GM19238 (cell line): ENCODE measurements around the gene CST3.
"Not testable (repeated sequence)": the region's sequence is repeated elsewhere in the genome, so short reads cannot be mapped to it uniquely, and the experiment has no call there.

Experiments used
- DNase-seq: peaks from one replicate; pipeline ENCODE4 v3.0.0; 2011; ENCODE audit warnings: low spot score; ENCODE audit not compliant: insufficient read length

CST3 gene, protein sequence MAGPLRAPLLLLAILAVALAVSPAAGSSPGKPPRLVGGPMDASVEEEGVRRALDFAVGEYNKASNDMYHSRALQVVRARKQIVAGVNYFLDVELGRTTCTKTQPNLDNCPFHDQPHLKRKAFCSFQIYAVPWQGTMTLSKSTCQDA

DNA sequence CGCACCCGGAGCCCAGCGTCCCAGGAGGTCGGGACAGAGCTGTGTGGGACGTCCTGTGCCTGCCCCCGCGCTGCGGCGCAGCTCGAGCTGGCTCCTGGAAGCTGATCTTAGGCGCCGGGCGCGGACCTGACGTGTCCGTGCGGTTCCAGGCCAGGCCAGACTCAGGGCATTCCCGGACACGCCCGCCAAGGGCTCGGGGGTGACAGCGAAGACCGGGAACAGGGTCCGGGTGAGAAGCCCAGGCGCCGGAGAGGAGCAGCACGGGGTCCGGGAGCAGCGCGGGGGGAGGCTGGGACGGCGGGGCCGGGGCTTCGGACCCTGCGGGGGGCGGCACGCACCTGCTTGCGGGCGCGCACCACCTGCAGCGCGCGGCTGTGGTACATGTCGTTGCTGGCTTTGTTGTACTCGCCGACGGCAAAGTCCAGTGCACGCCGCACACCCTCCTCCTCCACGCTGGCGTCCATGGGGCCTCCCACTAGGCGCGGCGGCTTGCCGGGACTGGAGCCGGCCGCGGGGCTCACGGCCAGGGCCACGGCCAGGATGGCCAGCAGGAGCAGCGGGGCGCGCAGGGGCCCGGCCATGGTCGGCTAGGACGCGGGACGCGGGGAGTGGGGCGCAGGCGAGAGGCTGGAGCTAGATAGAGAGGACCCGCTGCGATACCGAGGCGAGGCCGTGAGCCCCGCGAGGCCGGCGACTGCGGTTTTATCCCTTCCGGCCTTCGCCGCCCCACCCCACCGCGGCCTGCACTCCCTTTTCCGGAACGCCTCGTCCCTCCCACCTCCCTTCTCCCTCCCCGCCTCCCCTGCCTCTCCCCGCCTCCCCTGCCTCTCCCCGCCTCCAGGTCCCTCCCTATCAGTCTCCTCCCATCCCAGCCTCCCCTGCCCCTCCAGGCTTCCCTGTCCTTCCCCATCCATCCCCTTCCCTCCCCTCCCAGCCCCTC, at the start of gene CST3:
CST3 (minus strand) TSS at position 674 of the 940 bp plus-strand sequence; CDS start at position 581, 93 bp downstream.
- peak; percentile 68 for DNase-seq

- DNase-seq = no peak
Observed at GRCh38 chr20:23686046-23686750, 48.4 kb upstream of the CST3 start.

DNA sequence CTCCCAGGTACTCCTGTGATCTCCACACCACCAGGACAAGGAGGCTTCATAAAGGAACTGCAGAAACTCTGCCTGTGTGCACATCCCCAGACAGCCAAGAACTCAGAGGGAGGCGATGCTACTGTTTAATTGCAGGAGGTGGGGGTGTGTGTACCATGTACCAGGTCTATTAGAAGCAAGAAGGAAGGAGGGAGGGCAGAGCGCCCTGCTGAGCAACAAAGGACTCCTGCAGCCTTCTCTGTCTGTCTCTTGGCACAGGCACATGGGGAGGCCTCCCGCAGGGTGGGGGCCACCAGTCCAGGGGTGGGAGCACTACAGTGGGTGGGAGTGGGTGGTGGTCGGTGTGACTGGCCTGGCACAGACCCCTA, 47.8 kb upstream of the CST3 start:
- DNase-seq = not testable (repeated sequence)

DNA sequence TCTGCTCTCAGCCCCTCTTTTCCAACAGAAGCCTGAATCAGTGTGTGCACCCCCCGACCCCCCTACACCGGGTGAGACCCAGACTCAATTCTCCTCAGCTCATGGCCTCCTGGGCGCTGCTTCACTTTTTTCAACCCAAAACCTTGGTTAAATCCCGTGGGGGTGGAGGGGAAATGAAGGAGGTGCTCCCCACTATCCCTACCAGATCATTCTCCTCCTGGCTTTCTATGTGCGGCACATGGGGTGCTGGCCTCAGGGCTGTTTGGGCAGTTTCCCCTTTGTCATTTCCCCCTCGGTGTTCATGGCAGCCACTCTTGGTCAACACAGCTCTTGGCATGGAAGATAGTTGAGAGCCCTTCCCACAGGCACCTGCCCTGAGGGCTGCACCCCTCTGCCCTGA, 46.5 kb upstream of the CST3 start:
- DNase-seq = no peak

- DNase-seq = no peak
Observed at GRCh38 chr20:23683807-23684206, 46.1 kb upstream of the CST3 start.

DNA sequence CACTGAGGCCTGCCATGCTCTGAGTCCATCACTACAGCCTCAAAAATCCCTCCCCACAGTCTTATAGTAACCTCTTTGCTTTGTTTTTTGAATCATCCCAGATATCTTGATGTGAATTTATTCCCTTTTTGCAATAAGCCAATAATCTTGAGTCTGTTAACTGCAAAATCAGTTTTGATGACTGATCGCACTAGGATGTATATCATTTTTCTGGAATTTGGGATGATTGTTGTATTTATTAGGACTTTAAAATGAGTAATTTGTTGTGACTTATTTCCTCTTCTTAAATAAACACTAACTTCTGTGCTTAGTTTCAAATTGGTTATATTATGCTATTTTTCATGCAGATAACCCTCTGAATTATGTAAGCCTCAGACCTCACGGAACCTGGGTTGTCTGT, 45.5 kb upstream of the CST3 start:
- DNase-seq = no peak

DNA sequence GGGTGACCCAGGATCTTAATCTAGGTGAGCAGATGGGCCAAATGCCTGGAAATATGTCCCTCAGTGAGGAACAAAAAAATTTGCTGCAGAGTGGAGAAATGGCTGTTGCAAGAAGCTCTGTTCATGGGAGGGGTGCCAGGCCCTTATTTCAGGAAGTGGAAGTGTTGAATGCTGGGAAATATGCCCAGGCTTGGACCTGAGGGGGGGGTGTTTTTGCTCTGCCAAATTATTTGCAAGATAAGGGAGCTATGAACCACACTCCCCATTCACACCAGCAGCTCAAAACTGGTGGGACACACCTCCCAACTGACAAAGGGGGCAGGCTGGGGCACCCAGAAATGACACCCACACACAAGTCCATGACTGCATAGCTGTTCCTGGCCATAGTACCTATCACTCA, 42.4 kb upstream of the CST3 start:
- no peak for DNase-seq

DNA sequence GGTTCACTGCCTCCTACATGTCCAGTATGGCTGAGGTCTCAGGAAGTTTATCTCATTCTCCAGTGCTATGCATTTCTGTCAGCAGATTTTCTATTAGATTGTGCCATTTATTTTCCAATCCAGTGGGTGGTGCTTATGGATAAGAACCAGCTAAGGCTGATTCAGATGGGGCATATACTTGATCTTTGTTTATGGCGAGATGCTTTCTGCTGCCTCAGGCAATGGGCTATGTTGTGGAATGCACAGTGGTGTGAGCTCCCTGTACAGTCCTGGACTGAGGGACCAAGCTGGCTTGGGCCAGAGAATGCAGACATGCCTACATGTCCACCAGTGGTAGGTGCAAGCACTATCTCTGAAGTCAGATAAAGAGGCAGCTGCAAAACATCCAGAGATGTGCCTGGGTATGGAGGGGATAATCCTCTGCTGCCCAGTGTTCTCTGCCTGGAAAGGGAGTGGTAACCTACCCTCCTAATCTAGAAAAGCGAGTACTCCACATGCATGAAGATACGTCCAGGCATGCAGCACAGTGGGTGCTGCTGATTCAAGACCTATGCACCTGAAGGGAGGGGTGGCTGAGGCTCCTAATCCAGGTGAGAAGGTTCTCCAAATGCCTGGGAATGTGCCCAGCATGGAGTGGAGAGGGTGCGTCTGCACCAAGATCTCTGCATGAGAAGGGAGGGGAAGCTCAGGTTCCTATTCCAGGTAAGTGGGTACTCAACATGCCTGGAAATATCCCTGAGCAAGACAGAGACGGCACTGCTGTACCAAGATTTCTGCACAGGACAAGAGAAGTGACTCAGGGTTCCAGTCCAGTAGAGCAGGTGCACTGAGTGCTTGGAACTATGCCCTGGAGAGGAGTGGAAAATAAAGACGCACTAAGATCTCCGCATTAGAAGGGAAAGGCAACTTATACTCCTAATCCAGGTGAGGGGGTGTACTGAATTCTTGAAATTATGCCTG, 41.7 kb upstream of the CST3 start:
- DNase-seq = no peak

DNA sequence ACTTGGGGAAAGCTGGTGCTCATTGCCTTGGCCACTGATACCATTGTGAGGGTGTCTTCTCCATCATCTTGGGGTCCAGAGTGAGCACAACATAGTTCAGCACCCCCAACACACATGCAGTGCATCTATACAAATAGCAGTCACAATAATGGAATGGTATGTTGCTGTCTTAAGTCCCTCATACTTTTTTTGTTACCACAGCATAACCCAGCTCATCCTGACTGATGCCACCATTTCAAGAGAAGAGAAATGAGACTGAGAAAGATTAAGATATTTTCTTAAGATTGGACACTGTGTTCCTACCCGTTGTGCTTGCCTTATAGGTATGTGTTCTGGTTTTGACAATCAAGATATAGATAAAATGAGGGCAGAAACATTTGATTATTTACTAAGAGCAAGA, 35.5 kb upstream of the CST3 start:
- no peak for DNase-seq

- DNase-seq = no peak
Observed at GRCh38 chr20:23672158-23672557, 34.4 kb upstream of the CST3 start.

DNA sequence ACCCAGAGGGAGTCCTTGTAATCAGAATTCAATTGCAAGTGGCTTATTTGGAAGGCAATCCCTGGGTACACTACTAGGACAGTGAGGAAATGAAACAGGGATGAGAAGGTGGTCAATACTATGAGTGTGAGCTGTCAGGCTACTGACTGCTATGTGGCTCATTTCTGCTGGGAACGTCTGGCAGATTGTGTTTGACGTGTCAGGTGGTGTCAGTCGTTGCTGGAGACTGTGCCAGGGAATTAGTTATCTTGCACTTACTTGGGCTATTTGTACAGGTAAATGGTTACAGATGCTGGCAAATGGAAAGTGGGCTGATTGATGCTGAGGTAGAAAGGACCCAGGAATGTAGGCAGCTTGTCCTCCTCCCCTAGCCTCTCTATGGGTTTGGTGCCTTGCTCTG, 33.7 kb upstream of the CST3 start:
- no peak for DNase-seq

- DNase-seq = no peak
Observed at GRCh38 chr20:23670361-23670760, 32.6 kb upstream of the CST3 start.

DNA sequence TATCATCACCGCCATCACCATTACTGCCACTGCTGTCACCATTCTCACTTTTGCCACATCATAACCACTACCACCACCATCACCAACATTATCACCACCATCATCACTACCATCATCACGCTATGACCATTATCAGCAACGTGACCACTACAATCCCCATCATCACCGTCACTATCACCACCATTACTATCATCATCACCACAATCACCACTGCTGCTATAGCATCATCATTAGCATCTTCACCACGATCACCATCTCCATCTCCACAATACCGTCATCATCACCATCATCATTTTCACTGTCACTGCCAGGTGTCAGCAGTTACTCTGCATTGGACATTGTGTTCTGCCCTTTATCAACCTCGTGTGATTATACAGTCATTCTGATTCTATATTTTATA, 32.1 kb upstream of the CST3 start:
- no peak for DNase-seq

DNA sequence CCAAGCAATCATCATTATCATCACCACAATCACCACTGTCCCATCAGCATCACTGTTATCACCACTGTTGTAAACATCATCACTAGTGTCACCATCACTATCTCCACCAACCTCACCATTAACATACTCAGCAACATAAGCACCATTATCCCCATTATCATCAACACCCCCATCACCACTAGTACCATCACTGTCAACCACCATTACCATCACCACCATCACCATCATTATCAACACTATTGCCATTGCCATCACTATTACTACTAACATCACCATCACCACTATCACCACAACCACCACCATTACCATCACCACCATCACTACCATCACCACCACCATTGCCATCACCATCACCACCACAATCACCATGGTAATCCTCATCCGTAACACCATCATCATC, 31.6 kb upstream of the CST3 start:
- no peak for DNase-seq

GRCh38 chr20:23668477-23668951, 30.8 kb upstream of the CST3 start:
- DNase-seq = peak; percentile 46

- no peak for DNase-seq
Observed at GRCh38 chr20:23667666-23668065, 29.9 kb upstream of the CST3 start.

- no peak for DNase-seq
Observed at GRCh38 chr20:23666698-23667097, 28.9 kb upstream of the CST3 start.

GRCh38 chr20:23666189-23666588, 28.4 kb upstream of the CST3 start:
- DNase-seq = no peak

GRCh38 chr20:23664954-23665353, 27.2 kb upstream of the CST3 start:
- DNase-seq = no peak

DNA sequence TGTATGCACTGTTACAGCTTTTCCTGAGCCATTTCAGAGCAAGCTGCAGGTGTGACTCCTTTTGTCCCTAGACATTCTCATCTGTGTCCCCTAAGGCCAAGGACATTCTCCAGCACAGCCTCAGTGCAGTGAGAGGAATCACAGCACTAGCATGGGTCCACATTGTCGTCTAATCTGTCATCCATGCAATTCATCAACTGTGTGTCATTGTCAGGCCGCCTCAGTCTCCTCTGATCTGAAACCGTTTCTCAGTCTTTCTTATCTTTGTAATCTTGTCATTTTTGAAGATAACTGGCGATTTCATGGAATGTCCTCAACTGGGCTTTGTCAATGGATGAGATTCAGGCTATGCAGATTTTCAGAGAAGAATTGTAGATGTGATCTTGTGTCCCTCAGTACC, 26.3 kb upstream of the CST3 start:
- not testable (repeated sequence) for DNase-seq

GRCh38 chr20:23663180-23663579, 25.4 kb upstream of the CST3 start:
- no peak for DNase-seq
